GM12878 (cell line): ENCODE results near the gene ATXN3. TPM values are rescaled to one million over a fixed set of nuclear protein-coding genes. Genes with fewer than 3 reads are reported as not detected.

Source experiments
- BRCA1 ChIP-seq: IDR thresholded peaks from 2 replicates; pipeline ENCODE4 v1.6.1; 2011; ENCODE audit warnings: low read depth, low read length, improper control_type of control experiment
- CHD4 ChIP-seq: fragments of 200-600 bp; sonication (generic); IDR thresholded peaks from 2 replicates; pipeline ENCODE4 v1.6.1; 2016; ENCODE audit warnings: mild to moderate bottlenecking
- CREM ChIP-seq: IDR thresholded peaks from 2 replicates; pipeline ENCODE4 v1.6.1; 2014; ENCODE audit warnings: antibody characterized with exemption, low read depth
- DPF2 ChIP-seq: fragments of 450-650 bp; IDR thresholded peaks from 2 replicates; pipeline ENCODE4 v1.6.1; 2017; ENCODE audit warnings: mild to moderate bottlenecking
- ETV6 ChIP-seq, 2 experiments: fragments of 450-650 bp in 1 of 2; IDR thresholded peaks in 1 of 2; conservative IDR thresholded peaks in 1 of 2; 2 replicates each; pipeline ENCODE4 v1.6.1; 2014; ENCODE audit warnings: antibody characterized with exemption in 1 of 2, borderline replicate concordance in 1 of 2, low read depth in 1 of 2, mild to moderate bottlenecking in 1 of 2, moderate library complexity in 1 of 2
- EZH2 ChIP-seq: IDR thresholded peaks from 2 replicates; pipeline ENCODE4 v1.6.1; 2012; ENCODE audit warnings: low read depth, mild to moderate bottlenecking, control low read depth, inconsistent platforms, low read length, borderline replicate concordance; ENCODE audit not compliant: control insufficient read depth
- FOXK2 ChIP-seq: fragments of 450-650 bp; IDR thresholded peaks from 2 replicates; pipeline ENCODE4 v1.6.1; 2017; ENCODE audit warnings: mild to moderate bottlenecking, moderate library complexity
- GABPA ChIP-seq: IDR thresholded peaks from 2 replicates; pipeline ENCODE4 v1.6.1; 2014; ENCODE audit warnings: antibody characterized with exemption, low read depth, mild to moderate bottlenecking, inconsistent platforms
- HDGF ChIP-seq: fragments of 450-650 bp; IDR thresholded peaks from 2 replicates; pipeline ENCODE4 v1.6.1; 2016; ENCODE audit warnings: antibody characterized with exemption
- IRF3 ChIP-seq: fragments of 450-650 bp; IDR thresholded peaks from 2 replicates; pipeline ENCODE4 v1.6.1; 2014; ENCODE audit warnings: mild to moderate bottlenecking
- LARP7 ChIP-seq: fragments of 450-650 bp; IDR thresholded peaks from 2 replicates; pipeline ENCODE4 v1.6.1; 2017; ENCODE audit warnings: mild to moderate bottlenecking
- NFIC ChIP-seq: IDR thresholded peaks from 2 replicates; pipeline ENCODE4 v1.6.1; 2012; ENCODE audit warnings: low read depth, mild to moderate bottlenecking, inconsistent platforms, low read length, moderate library complexity
- NFYB ChIP-seq: IDR thresholded peaks from 2 replicates; pipeline ENCODE4 v1.6.1; 2011; ENCODE audit warnings: low read depth, mild to moderate bottlenecking, low read length, improper control_type of control experiment, moderate library complexity; ENCODE audit not compliant: insufficient read depth
- NR2C2 ChIP-seq: IDR thresholded peaks from 2 replicates; pipeline ENCODE4 v1.6.1; 2011; ENCODE audit warnings: borderline replicate concordance, low read depth; ENCODE audit not compliant: control insufficient read depth, insufficient read length
- PBX3 ChIP-seq: IDR thresholded peaks from 2 replicates; pipeline ENCODE4 v1.6.1; 2011; ENCODE audit warnings: mild to moderate bottlenecking, low read depth, low read length, moderate library complexity; ENCODE audit not compliant: insufficient replicate concordance
- RB1 ChIP-seq: fragments of 450-650 bp; formaldehyde crosslinking; IDR thresholded peaks from 2 replicates; pipeline ENCODE4 v1.6.1; 2017; ENCODE audit warnings: mild to moderate bottlenecking, borderline replicate concordance
- REST ChIP-seq: IDR thresholded peaks from 2 replicates; pipeline ENCODE4 v1.6.1; 2012; ENCODE audit warnings: mild to moderate bottlenecking, low read depth, low read length
- SIN3A ChIP-seq: IDR thresholded peaks from 2 replicates; pipeline ENCODE4 v1.6.1; 2012; ENCODE audit warnings: low read depth, low read length, improper control_type of control experiment
- SP1 ChIP-seq: IDR thresholded peaks from one replicate; pipeline ENCODE4 v1.6.1; 2011; ENCODE audit warnings: low read depth, low read length
- TAF1 ChIP-seq: IDR thresholded peaks from 2 replicates; pipeline ENCODE4 v1.6.1; 2011; ENCODE audit warnings: mild to moderate bottlenecking, low read depth, low read length, borderline replicate concordance
- ZBED1 ChIP-seq: IDR thresholded peaks from 2 replicates; pipeline ENCODE4 v1.6.1; 2016; ENCODE audit warnings: borderline replicate concordance
- polyA plus RNA-seq, 11 experiments: library from polyadenylated mRNA; depleted of rRNA in 4 of 11; unstranded in 6 of 11; stranded (reverse) in 5 of 11; fragments of >200 nt; fragmentation: Nextera tagmentation in 4 of 11; fragmentation: Illumina TruSeq in 1 of 11; extraction: Ambion mirVana in 4 of 11; extraction: Trizol in 1 of 11; gene quantifications; 1 replicate in 1 of 11; 2 replicates in 10 of 11; pipeline versions ENCODE4 v1.2.1 to v1.2.3, GENCODE V29; 2011 to 2016; ENCODE audit warnings: inconsistent platforms in 2 of 11, missing spikeins in 2 of 11, low read depth in 1 of 11
- total RNA-seq, 4 experiments: library from RNA; depleted of rRNA in 3 of 4; stranded (reverse); fragments of >200 nt in 3 of 4; fragmentation: Illumina TruSeq in 1 of 4; extraction: Trizol in 1 of 4; gene quantifications; 2 replicates each; pipeline versions ENCODE4 v1.2.1 to v1.2.3, GENCODE V29; 2013 to 2021
- TF ChIP-seq, protein P1 (sequence below): fragments of 450-650 bp; IDR thresholded peaks from 2 replicates; pipeline ENCODE4 v1.6.1; 2017; ENCODE audit warnings: antibody characterized with exemption, mild to moderate bottlenecking, moderate library complexity

Gene ATXN3
- total and polyA plus RNA-seq, 10 of the 15 experiments (the other 5 are each of a cell fraction or from before 2014, with no cell fraction given): 15.1 to 27.3 (median 19.2) TPM

DNA sequence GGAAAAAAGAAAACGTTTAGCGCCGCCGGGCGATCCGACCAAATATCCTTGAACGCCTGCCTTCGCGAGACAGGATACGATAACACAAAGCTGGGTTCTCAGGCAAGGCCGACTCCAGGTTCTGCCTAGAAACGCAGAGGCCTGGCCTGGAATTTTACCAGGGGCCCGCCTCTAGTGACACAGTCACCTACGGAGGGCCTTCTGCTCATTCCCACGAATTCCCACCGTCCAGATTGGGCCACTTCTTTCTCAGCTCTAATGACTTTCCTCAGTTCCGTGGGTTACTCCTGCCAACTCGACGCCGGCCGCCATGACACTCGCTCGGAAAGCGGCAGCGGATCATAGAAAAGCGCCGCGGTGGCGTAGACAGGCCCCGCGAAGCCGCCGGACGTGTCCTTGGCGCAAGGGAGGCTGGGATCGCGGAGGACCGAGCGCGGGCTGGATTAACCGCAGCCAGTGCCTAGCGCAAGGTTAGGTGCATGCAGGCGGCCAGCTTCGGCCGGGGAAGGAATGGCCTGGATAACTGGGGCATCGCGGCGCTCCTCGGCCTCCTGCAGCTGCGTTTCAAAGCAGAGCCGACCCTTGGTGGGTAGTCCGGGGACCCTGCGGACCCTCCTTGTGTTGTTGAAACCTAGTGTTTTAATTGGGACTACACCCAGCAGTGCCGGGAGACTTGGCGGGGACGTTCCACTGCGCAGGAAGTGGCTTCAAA lies 66.5 kb downstream of the ATXN3 start, which contains the start of gene TRIP11 (continued):
- TF ChIP-seq HDGF (peak; percentile 83), LARP7 (0 out of 2 replicates have a peak, but pooled peaks have one; percentile 59), REST (no peak), NFIC (peak; percentile 23; the same call in 1 of the 2 replicates), GABPA (peak; percentile 71), FOXK2 (no peak), EZH2 (no peak), SIN3A (peak; percentile 66; the same call in 1 of the 2 replicates), CHD4 (no peak), NFYB (no peak), IRF3 (no peak), ETV6 (conservative IDR thresholded peaks at IDR 0.05 in 1 of 2, IDR thresholded peaks at IDR 0.05 in 1 of 2; ENCODE audit: borderline replicate concordance in 1 of 2, low read depth in 1 of 2) (no peak), BRCA1 (no peak), TAF1 (peak; percentile 96), PBX3 (peak; percentile 48), SP1 (peak; percentile 24), CREM (peak; percentile 89), NR2C2 (no peak), ZBED1 (no peak; the same call in 1 of the 2 replicates), DPF2 (peak; percentile 56), RB1 (0 out of 2 replicates have a peak, but pooled peaks have one; percentile 64)
- TF ChIP-seq, protein P1, sequence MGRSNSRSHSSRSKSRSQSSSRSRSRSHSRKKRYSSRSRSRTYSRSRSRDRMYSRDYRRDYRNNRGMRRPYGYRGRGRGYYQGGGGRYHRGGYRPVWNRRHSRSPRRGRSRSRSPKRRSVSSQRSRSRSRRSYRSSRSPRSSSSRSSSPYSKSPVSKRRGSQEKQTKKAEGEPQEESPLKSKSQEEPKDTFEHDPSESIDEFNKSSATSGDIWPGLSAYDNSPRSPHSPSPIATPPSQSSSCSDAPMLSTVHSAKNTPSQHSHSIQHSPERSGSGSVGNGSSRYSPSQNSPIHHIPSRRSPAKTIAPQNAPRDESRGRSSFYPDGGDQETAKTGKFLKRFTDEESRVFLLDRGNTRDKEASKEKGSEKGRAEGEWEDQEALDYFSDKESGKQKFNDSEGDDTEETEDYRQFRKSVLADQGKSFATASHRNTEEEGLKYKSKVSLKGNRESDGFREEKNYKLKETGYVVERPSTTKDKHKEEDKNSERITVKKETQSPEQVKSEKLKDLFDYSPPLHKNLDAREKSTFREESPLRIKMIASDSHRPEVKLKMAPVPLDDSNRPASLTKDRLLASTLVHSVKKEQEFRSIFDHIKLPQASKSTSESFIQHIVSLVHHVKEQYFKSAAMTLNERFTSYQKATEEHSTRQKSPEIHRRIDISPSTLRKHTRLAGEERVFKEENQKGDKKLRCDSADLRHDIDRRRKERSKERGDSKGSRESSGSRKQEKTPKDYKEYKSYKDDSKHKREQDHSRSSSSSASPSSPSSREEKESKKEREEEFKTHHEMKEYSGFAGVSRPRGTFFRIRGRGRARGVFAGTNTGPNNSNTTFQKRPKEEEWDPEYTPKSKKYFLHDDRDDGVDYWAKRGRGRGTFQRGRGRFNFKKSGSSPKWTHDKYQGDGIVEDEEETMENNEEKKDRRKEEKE: no peak
